K562 (cell line): Measurements from ENCODE around the gene PALLD. TPM values are rescaled to one million over a fixed set of nuclear protein-coding genes. Genes with fewer than 3 reads are reported as not detected.

ENCODE experiments used
- ATAC-seq: fragments of 200-7000 bp; cut with Tn5 transposase; 3 replicates; pipeline ENCODE4 v1.9.1; 2020; ENCODE audit warnings: moderate library complexity
- BruUV-seq: library from RNA; stranded (reverse); fragments of 400-500 nt; replicated peaks from 2 replicates; lab custom pipeline; 2021; lab: Mats Ljungman, UMichigan
- CTCF ChIA-PET: fragments of 300-600 bp; formaldehyde crosslinking; extraction: SDS; loops from one replicate; lab custom pipeline; 2021; ENCODE audit warnings: low intra/inter-chr PET ratio; lab: Yijun Ruan, JAX
- POLR2A ChIA-PET: fragments of 300-600, 350-650 bp; sonication (Branson Sonifier 250); formaldehyde crosslinking; extraction: SDS; loops from one replicate; lab custom pipeline; 2021; ENCODE audit warnings: antibody characterized with exemption, inconsistent platforms; lab: Yijun Ruan, JAX
- DNase-seq, 4 experiments: peaks; one replicate each; pipeline versions ENCODE4 v3.0.0 to v3.0.0-alpha.2; 2011 to 2018; ENCODE audit warnings: low spot score in 3 of 4, mixed read lengths in 3 of 4; ENCODE audit errors: extremely low read depth in 1 of 4
- FAIRE-seq: peaks from 2 replicates; lab custom pipeline; 2011; peaks lifted over from hg19 to GRCh38; lab: Jason Lieb, UNC
- H2AFZ ChIP-seq: 2 replicates; pipeline ENCODE4 v1.6.0; 2011; ENCODE audit warnings: low read depth, low read length, control low read depth, inconsistent platforms
- H3K27ac ChIP-seq: fragments of 200-600 bp; 3 replicates; pipeline ENCODE4 v1.8.0; 2011; ENCODE audit warnings: low read depth, mild to moderate bottlenecking, control low read depth, inconsistent platforms, low read length, moderate library complexity, mixed read lengths; ENCODE audit errors: extremely low read depth
- H3K27me3 ChIP-seq, 2 experiments: fragments of 300-600 bp in 1 of 2; 2 replicates in 1 of 2; 3 replicates in 1 of 2; pipeline versions ENCODE4 v1.6.0 to v1.8.0; 2011; ENCODE audit warnings: inconsistent platforms in 2 of 2, low read length in 2 of 2, mild to moderate bottlenecking in 1 of 2, mixed read lengths in 1 of 2, moderate library complexity in 1 of 2; ENCODE audit not compliant: control insufficient read depth in 2 of 2, insufficient read depth in 2 of 2
- H3K36me3 ChIP-seq: fragments of 300-600 bp; 3 replicates; pipeline ENCODE4 v1.8.0; 2011; ENCODE audit warnings: mild to moderate bottlenecking, low read length, inconsistent platforms; ENCODE audit not compliant: control insufficient read depth, insufficient read depth
- H3K4me1 ChIP-seq, 2 experiments: fragments of 200-600 bp in 1 of 2; replicated peaks in 1 of 2; 2 replicates in 1 of 2; 3 replicates in 1 of 2; pipeline versions ENCODE4 v1.5.1 to v1.8.0; 2011; ENCODE audit warnings: inconsistent platforms in 2 of 2, low read length in 2 of 2, mild to moderate bottlenecking in 1 of 2, mixed read lengths in 1 of 2, moderate library complexity in 1 of 2; ENCODE audit not compliant: control insufficient read depth in 2 of 2, insufficient read depth in 2 of 2
- H3K4me2 ChIP-seq: 2 replicates; pipeline ENCODE4 v1.6.1; 2011; ENCODE audit warnings: low read length, control low read depth, inconsistent platforms, mixed read lengths; ENCODE audit not compliant: insufficient read depth
- H3K4me3 ChIP-seq: fragments of 200-600 bp; sonication (generic), shearing (Covaris generic); 2 replicates; pipeline ENCODE4 v1.5.1; 2016; ENCODE audit warnings: control low read depth, inconsistent platforms
- H3K79me2 ChIP-seq: fragments of 200-600 bp; 3 replicates; pipeline ENCODE4 v1.8.0; 2011; ENCODE audit warnings: low read length, inconsistent platforms; ENCODE audit not compliant: control insufficient read depth, insufficient read depth
- H3K9ac ChIP-seq, 2 experiments: 2 replicates each; pipeline versions ENCODE4 v1.6.0 to v1.6.1; 2011; ENCODE audit warnings: low read depth in 2 of 2, low read length in 2 of 2, control low read depth in 1 of 2, inconsistent platforms in 1 of 2, mild to moderate bottlenecking in 1 of 2, mixed read lengths in 1 of 2; ENCODE audit not compliant: insufficient read depth in 1 of 2
- H3K9me1 ChIP-seq: one replicate; pipeline ENCODE4 v1.6.0; 2011; ENCODE audit warnings: inconsistent platforms, mild to moderate bottlenecking, low read length, moderate library complexity; ENCODE audit not compliant: control insufficient read depth, insufficient read depth
- H3K9me3 ChIP-seq: replicated peaks from 2 replicates; pipeline ENCODE4 v1.5.1; 2011; ENCODE audit warnings: low read depth, low read length, inconsistent platforms; ENCODE audit not compliant: control insufficient read depth, insufficient read depth
- H4K20me1 ChIP-seq: replicated peaks from 2 replicates; pipeline ENCODE4 v1.6.1; 2011; ENCODE audit warnings: low read length, inconsistent platforms, mixed read lengths; ENCODE audit not compliant: control insufficient read depth, insufficient read depth
- E2F8 ChIP-seq: fragments of 450-650 bp; IDR thresholded peaks from 2 replicates; pipeline ENCODE4 v1.7.1; 2018; ENCODE audit warnings: mild to moderate bottlenecking, low read depth; ENCODE audit not compliant: partially characterized antibody
- EZH2 ChIP-seq: IDR thresholded peaks from 2 replicates; pipeline ENCODE4 v1.6.1; 2012; ENCODE audit warnings: low read depth, mild to moderate bottlenecking, inconsistent platforms, low read length, borderline replicate concordance
- NR2C1 ChIP-seq, 2 experiments: fragments of 450-650 bp; IDR thresholded peaks; 2 replicates each; pipeline ENCODE4 v1.6.1; 2017; ENCODE audit warnings: mild to moderate bottlenecking in 2 of 2, antibody characterized with exemption in 1 of 2, inconsistent platforms in 1 of 2, missing compliant biosample characterization in 1 of 2, missing genetic modification characterization in 1 of 2
- PBX2 ChIP-seq, 2 experiments: IDR thresholded peaks in 1 of 2; conservative IDR thresholded peaks in 1 of 2; 2 replicates each; pipeline ENCODE4 v1.6.1; 2016; ENCODE audit warnings: low read depth in 2 of 2, mild to moderate bottlenecking in 1 of 2, missing compliant biosample characterization in 1 of 2, missing genetic modification characterization in 1 of 2, moderate library complexity in 1 of 2
- PCBP2 ChIP-seq: fragments of 200-400 bp; formaldehyde crosslinking; IDR thresholded peaks from 2 replicates; pipeline ENCODE4 v1.6.1; 2018; ENCODE audit warnings: low read length, low read depth, mild to moderate bottlenecking, moderate library complexity; ENCODE audit not compliant: poor library complexity, severe bottlenecking
- TRIM25 ChIP-seq: fragments of 450-650 bp; IDR thresholded peaks from 2 replicates; pipeline ENCODE4 v1.7.0; 2016; ENCODE audit warnings: borderline replicate concordance
- WGBS: fragments of 100-300 bp; shearing (Covaris generic); methylation state at CpG from one replicate; pipeline ENCODE4 v1.1.6; 2016; ENCODE audit warnings: low coverage, mixed read lengths; ENCODE audit not compliant: insufficient coverage; ENCODE audit errors: missing lambda C conversion rate; 5-methylcytosine and 5-hydroxymethylcytosine counted together
- in situ Hi-C: fragments of 300-500 bp; cut with MboI; formaldehyde crosslinking; loops from 4 replicates; pipeline ENCODE4 v1.15.0; 2018; ENCODE audit warnings: inconsistent platforms, mixed read lengths
- intact Hi-C: fragments of 100-400 bp; cut with micrococcal nuclease; formaldehyde crosslinking; loops from 2 replicates; pipeline ENCODE4 v1.14.2; 2022
- polyA plus RNA-seq, 8 experiments: library from polyadenylated mRNA; depleted of rRNA in 4 of 8; stranded (reverse) in 5 of 8; unstranded in 3 of 8; fragments of >200 nt; fragmentation: Nextera tagmentation in 2 of 8; fragmentation: Illumina TruSeq in 1 of 8; extraction: Ambion mirVana in 2 of 8; extraction: Trizol in 1 of 8; gene quantifications; 2 replicates each; pipeline versions ENCODE4 v1.2.1 to v1.2.3, GENCODE V29; 2011 to 2014; ENCODE audit warnings: inconsistent platforms in 1 of 8, missing spikeins in 1 of 8
- total RNA-seq, 7 experiments: library from RNA; depleted of rRNA in 6 of 7; stranded (reverse); fragments of >200 nt in 6 of 7; fragmentation: Illumina TruSeq in 2 of 7; extraction: Trizol in 2 of 7; gene quantifications; 2 replicates each; pipeline versions ENCODE4 v1.2.1 to v1.2.3, GENCODE V29; 2011 to 2021; ENCODE audit warnings: low replicate concordance in 1 of 7
- TF ChIP-seq, protein P1 (sequence below): fragments of 450-650 bp; IDR thresholded peaks from 2 replicates; pipeline ENCODE4 v1.6.1; 2017; ENCODE audit warnings: antibody characterized with exemption
- TF ChIP-seq, protein P2 (sequence below): fragments of 450-650 bp; conservative IDR thresholded peaks from 2 replicates; pipeline ENCODE4 v1.6.1; 2016; ENCODE audit warnings: missing genetic modification characterization, low read depth, mild to moderate bottlenecking, control low read depth, missing compliant biosample characterization

The PALLD gene
- total and polyA plus RNA-seq, 9 of the 15 experiments (the other 6 are each of a cell fraction or from before 2014, with no cell fraction given): 0.01 to 0.35 (median 0.06) TPM; not detected in 3

DNA sequence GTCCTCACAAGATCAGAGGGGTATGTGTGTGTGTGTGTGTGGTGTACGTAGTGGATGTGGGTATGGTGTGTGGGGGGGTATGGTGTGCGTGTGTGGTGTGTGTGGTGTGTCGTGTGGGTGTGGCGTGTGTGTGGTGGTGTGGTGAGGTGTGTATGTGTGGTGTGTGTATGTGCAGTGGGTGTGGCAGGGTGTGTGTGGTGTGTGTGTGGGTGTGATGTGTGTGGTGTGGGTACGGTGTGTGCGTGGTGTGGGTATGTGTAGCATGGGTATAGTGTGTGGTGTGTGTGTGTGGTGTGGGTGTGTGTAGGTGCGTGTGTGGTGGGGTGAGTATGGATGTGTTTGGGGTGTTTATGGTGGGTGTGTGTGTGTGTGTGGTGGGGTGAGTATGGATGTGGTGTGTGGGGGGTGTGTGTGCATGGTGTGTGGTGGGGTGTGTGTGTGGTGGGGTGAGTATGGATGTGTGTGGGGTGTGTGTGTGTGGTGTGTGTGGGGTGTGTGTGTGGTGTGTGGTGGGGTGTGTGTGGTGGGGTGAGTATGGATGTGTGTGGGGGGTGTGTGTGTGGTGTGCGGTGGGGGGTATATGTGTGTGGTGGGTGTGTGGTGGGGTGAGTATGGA, 182.0 kb downstream of the PALLD start:
- 0% methylated on average over 4 of the region's 8 CpGs for WGBS
- intact Hi-C loops: no loop called here
- H3K4me1 ChIP-seq: no peaks in the 10 kb centered on the region; a peak in 1 of 5 replicates
- H3K27ac ChIP-seq: no peak overlapping the region
- DNase-seq (no peak), FAIRE-seq (peak; percentile 70), ATAC-seq (no peak)
- no peaks in the 10 kb centered on the region for H4K20me1 ChIP-seq
- no peaks in the 10 kb centered on the region for H3K9me1 ChIP-seq
- H3K27me3 ChIP-seq: peaks cover 0 to 6% of the 10 kb centered on the region in 2 experiments; a peak in 1 of 5 replicates
- H3K9me3 ChIP-seq: no peaks in the 10 kb centered on the region
- no peak overlapping the region for H3K9ac ChIP-seq
- in situ Hi-C loops: no loop called here
- no peaks in the 10 kb centered on the region for H3K36me3 ChIP-seq
- no peak overlapping the region for H3K4me3 ChIP-seq
- no peaks in the 10 kb centered on the region for H3K79me2 ChIP-seq
- ChIA-PET POLR2A (no interaction called here), CTCF (no interaction called here)
- H3K4me2 ChIP-seq: no peak overlapping the region
- BruUV-seq: no TSS peak
- no peak overlapping the region for H2AFZ ChIP-seq
- TF ChIP-seq, protein P1, sequence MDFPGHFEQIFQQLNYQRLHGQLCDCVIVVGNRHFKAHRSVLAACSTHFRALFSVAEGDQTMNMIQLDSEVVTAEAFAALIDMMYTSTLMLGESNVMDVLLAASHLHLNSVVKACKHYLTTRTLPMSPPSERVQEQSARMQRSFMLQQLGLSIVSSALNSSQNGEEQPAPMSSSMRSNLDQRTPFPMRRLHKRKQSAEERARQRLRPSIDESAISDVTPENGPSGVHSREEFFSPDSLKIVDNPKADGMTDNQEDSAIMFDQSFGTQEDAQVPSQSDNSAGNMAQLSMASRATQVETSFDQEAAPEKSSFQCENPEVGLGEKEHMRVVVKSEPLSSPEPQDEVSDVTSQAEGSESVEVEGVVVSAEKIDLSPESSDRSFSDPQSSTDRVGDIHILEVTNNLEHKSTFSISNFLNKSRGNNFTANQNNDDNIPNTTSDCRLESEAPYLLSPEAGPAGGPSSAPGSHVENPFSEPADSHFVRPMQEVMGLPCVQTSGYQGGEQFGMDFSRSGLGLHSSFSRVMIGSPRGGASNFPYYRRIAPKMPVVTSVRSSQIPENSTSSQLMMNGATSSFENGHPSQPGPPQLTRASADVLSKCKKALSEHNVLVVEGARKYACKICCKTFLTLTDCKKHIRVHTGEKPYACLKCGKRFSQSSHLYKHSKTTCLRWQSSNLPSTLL: no peak
- TF ChIP-seq E2F8 (no peak), PBX2 (CRISPR knock-in tag; IDR thresholded peaks at IDR 0.05; ENCODE audit: low read depth) (no peak), PBX2 (tag; conservative IDR thresholded peaks at IDR 0.05; ENCODE audit: low read depth) (no peak), NR2C1 (IDR thresholded peaks at IDR 0.05) (no peak), NR2C1 (tag; IDR thresholded peaks at IDR 0.05) (no peak), EZH2 (no peak), PCBP2 (no peak), TRIM25 (no peak)
- TF ChIP-seq, protein P2, sequence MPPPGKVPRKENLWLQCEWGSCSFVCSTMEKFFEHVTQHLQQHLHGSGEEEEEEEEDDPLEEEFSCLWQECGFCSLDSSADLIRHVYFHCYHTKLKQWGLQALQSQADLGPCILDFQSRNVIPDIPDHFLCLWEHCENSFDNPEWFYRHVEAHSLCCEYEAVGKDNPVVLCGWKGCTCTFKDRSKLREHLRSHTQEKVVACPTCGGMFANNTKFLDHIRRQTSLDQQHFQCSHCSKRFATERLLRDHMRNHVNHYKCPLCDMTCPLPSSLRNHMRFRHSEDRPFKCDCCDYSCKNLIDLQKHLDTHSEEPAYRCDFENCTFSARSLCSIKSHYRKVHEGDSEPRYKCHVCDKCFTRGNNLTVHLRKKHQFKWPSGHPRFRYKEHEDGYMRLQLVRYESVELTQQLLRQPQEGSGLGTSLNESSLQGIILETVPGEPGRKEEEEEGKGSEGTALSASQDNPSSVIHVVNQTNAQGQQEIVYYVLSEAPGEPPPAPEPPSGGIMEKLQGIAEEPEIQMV (tag): no peak
